GM19351 (cell line): ENCODE measurements around the gene AP4M1.

Experiments
- ATAC-seq: cut with Tn5 transposase; IDR thresholded peaks from one replicate; pipeline ENCODE4 v1.9.1; 2021; ENCODE audit warnings: mild to moderate bottlenecking, moderate library complexity; ENCODE audit not compliant: unreplicated experiment

The AP4M1 gene

GRCh38 chr7:100082978-100083377 lies 18.5 kb upstream of the AP4M1 start:
- ATAC-seq: no peak

GRCh38 chr7:100085515-100085914 lies 15.9 kb upstream of the AP4M1 start:
- no peak for ATAC-seq

- ATAC-seq: no peak
Measured at GRCh38 chr7:100087055-100087750, 14.2 kb upstream of the AP4M1 start.

- ATAC-seq: no peak
Measured at GRCh38 chr7:100088095-100088620, 13.3 kb upstream of the AP4M1 start.

GRCh38 chr7:100088621-100089457 lies 12.6 kb upstream of the AP4M1 start, which contains the start of gene COPS6:
Gene COPS6 (plus strand): TSS chr7:100088969. CDS start chr7:100088991, 22 bp downstream.
- peak; percentile 61 for ATAC-seq

GRCh38 chr7:100089458-100090196 lies 11.8 kb upstream of the AP4M1 start:
- ATAC-seq: no peak

- ATAC-seq: no peak
Measured at GRCh38 chr7:100090527-100091410, 10.7 kb upstream of the AP4M1 start.

GRCh38 chr7:100091411-100092181 lies 9.8 kb upstream of the AP4M1 start:
- ATAC-seq: no peak

GRCh38 chr7:100093054-100093453 lies 8.4 kb upstream of the AP4M1 start:
- ATAC-seq: no peak

GRCh38 chr7:100093498-100093897 lies 7.9 kb upstream of the AP4M1 start:
- ATAC-seq: no peak

- ATAC-seq: no peak
Measured at GRCh38 chr7:100093925-100094486, 7.4 kb upstream of the AP4M1 start.

- no peak for ATAC-seq
Measured at GRCh38 chr7:100095289-100095688, 6.2 kb upstream of the AP4M1 start.

- no peak for ATAC-seq
Measured at GRCh38 chr7:100095704-100096103, 5.7 kb upstream of the AP4M1 start.

- no peak for ATAC-seq
Measured at GRCh38 chr7:100098913-100099312, 2.5 kb upstream of the AP4M1 start.

- ATAC-seq: no peak
Measured at GRCh38 chr7:100099452-100099851, 2.0 kb upstream of the AP4M1 start.

- peak; percentile 65 for ATAC-seq
Measured at GRCh38 chr7:100100420-100101015, 925 bp upstream of the AP4M1 start.

GRCh38 chr7:100102950-100103840 lies 1.8 kb downstream of the AP4M1 start:
- ATAC-seq: no peak

GRCh38 chr7:100105534-100105933 lies 4.1 kb downstream of the AP4M1 start:
- ATAC-seq: no peak
